ENCODE measurements around the gene SPPL3.
A peak's percentile ranks its signal among the peaks of the same experiment; 100 is the strongest.

Gene SPPL3

DNA sequence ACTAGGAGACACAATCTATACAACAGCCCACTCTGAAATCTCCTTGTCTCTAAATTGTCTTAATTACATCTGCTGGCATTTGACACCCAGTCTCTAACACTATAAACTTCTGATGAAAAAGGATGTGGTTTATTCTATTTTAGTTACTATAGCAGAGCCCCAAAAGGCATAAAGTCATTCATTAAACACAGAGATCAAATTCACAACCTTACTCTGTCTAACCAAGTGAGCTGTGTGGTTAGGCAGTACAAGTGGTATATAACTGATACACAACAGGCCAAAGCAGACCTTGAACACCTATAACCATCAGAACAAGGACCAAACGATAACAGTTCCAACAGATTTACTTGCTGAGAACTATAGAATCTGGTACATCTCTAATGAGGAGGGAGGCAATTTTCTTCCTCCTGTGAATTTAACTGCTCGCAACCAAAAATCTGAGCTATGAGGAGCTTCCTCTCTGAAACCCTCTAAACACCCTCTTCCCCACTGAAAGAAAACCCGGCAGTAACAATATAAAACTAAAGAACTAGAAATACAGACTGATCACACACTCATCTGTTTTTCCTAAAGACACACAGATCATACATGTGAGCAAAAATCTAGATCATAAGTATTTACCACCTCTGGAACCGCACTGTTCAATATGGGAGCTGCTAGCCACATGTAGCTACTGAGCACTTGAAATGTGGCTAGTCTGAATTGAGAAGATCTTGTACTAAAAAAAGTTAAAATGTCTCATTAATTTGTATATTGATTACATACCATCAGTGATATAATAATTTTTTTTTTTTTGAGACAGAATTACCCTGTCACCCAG is 17.7 kb downstream of the SPPL3 start:
- DNase-seq: no peak
- in situ Hi-C loops (cut with HindIII; ENCODE audit: low pct_ligation_motif_present, low pct_unique_long_range_greater_than_20kb, low sequenced_read_pairs): no loop called here

DNA sequence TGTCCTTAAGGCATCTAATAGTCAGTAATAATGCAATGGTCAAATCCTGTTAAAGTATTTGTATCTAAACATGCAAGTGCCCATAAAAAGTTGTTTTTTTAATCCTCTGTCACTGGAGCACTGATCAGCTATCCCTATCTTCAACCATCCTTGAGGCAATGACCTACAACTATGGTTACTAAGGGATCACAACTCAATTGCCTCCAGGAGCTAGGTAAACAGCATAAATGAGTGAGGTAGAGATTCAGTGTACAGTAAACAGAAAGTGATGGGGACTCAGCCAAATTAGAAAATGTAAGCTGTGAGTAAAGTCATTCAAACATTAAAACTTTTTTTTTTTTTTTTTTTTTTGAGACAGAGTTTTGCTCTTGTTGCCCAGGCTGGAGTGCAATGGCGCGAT is 18.6 kb downstream of the SPPL3 start:
- in situ Hi-C loops (cut with HindIII; ENCODE audit: low pct_ligation_motif_present, low pct_unique_long_range_greater_than_20kb, low sequenced_read_pairs): no loop called here

DNA sequence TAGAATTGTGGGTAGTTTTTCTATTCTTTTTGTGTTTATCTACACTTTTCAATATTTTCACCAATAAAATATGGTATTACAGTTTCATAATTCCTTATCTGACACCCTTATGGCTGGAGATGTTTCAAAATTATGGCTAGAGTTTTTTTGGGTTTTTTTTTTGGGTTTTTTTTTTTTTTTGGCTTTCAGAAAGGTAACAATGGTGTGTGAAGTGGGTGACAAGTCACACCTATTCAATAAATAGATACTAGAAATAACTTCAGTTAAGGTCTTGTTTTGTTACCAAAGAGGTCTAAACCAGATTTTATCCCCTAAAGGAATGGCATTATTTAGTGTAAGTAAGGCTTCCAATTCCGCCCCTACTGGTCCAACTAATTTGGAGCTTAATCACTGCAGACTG is 19.5 kb downstream of the SPPL3 start:
- in situ Hi-C loops (cut with HindIII; ENCODE audit: low pct_ligation_motif_present, low pct_unique_long_range_greater_than_20kb, low sequenced_read_pairs): no loop called here

More for the DNA sequence above, 18.6 kb downstream of the SPPL3 start:
- no peak for DNase-seq

DNA sequence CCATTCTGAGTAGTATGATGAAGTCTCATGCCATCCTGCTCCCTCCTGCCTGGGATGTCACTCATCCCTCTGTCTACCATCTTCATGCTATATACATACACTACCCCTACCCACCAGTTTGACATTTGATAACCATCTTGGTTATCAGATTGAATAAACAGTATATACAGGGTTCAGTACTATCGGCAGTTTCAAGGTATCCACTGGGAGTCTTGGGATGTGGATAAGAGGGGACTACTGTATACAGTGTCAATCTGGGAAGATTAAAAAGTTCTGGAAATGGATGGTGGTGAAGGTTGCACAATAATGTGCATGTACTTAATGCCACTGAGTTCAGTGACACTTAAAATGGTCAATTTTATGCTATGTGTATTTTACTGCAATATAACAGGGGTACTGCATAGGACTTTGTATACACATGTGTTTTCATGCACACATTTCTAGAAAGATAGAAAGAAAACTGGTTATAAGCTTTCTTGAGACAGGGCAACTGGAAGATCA is 22.1 kb downstream of the SPPL3 start:
- DNase-seq: no peak
- in situ Hi-C loops (cut with HindIII; ENCODE audit: low pct_ligation_motif_present, low pct_unique_long_range_greater_than_20kb, low sequenced_read_pairs): no loop called here

More for the DNA sequence above, 19.5 kb downstream of the SPPL3 start:
- DNase-seq: no peak

DNA sequence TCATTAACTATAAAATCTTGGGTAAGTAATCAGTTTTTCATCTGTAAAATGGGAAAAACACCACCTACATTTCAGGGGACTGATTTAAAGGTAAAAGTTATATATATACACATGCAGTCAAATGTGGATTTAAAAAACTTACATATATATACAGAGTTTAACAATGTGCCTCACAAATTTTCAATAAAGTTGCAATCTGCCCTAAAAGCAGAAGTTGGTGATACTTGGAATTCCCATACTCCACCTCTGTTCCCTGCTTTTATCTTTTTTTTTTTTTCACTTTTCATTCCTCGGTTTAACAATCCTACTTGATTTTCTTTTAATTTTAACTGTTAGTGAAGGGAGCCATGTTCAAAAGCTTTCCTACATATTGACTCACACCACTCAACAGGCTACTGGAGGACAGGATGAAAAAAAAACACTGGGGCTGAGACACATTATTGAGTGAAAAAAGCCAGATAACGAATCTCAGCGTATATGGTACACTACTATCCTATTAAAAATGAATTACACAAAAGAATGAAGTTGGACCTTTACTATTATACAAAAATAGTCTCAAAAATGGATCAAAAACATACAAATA is 24.3 kb downstream of the SPPL3 start:
- in situ Hi-C loops (cut with HindIII; ENCODE audit: low pct_ligation_motif_present, low pct_unique_long_range_greater_than_20kb, low sequenced_read_pairs): no loop called here
- no peak for DNase-seq

DNA sequence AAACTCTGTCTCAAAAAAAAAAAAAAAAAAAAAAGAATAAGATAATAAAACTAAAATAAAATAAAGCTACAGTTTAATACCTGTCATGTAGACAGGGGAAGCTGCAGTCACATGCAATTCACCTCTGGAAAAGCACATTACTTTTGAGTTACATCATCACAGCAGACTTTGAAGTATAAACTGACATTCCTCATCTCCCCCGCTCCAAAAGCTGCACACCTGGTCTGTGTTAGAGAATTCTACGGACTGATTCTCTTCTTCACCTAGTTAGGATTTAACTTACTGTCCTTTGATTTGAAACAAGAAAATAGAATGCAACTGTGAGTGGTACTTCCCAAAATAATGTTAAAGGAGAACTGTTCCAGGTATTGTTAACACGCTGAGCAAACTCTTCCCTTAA is 25.1 kb downstream of the SPPL3 start:
- DNase-seq: no peak
- in situ Hi-C loops (cut with HindIII; ENCODE audit: low pct_ligation_motif_present, low pct_unique_long_range_greater_than_20kb, low sequenced_read_pairs): no loop called here

DNA sequence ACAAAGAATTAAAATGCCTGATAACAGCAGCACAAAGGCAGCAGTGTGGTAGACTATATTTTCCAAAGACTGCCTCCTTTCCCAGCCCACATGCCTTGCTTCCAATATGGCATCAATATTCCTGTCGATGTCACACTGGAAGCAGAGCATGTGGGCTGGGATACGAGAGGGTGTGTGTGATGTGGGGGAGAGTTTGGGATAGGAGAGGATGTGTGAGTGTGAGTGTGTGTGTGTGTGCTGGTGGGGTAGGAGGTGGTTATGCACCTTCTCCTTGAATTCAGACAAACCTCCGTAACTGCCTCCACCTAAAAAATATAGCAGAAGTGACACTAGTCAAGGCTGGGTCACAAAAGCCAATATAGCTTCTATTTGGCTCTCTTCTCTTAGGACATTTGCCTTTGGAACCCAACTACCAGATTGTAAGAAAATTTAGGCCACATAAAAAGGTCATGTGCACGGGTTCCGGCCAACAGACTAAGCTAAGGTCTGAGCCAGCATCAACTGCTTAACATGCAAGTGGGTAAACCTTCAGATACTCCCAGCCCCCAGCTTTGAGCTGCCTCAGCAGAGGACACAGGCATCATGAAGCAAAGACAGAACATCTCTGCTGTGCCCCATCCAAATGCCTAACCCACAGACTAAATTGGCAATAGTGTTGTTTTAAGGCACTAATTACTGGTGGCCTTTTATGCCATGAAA is 29.5 kb downstream of the SPPL3 start:
- in situ Hi-C loops (cut with HindIII; ENCODE audit: low pct_ligation_motif_present, low pct_unique_long_range_greater_than_20kb, low sequenced_read_pairs): no loop called here
- DNase-seq: no peak

DNA sequence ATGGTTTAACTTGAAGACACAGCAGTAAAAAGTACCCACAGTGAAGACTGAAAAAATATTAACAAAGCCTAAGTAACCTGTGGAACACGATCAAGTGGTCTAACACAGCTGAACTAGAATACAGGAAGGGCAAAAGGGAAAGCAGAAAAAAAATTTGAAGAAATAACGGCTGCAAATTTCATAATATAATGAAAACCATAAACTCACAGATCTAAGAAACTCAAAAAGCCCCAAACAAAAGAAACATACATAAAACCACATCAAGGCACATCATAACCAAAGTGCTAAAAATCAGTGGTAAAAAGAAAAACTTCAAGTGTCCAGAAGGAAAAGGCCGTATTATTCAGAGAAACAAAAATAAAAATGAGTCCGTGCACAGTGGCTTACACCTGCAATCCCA is 30.9 kb downstream of the SPPL3 start:
- DNase-seq: no peak
- in situ Hi-C loops (cut with HindIII; ENCODE audit: low pct_ligation_motif_present, low pct_unique_long_range_greater_than_20kb, low sequenced_read_pairs): no loop called here

DNA sequence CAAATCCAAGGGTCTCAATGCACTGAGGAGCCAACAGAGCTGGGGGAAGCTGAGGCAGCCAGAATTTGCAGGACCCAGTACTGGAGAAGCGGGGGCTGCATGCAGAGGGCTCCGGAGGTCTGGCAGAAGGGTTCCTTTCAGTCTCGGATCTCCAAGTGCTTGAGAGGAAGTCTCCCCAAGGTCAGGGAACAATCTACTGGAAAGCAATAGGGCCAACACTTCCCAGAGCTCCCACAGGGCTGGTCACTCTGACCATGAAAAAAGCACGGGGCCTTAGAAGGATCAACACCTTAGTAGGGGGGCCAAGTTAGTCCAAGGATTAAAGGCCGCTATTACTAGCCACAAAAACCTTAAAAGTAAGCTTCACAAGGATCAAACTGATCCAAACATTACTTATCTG is 31.7 kb downstream of the SPPL3 start:
- DNase-seq: no peak
- in situ Hi-C loops (cut with HindIII; ENCODE audit: low pct_ligation_motif_present, low pct_unique_long_range_greater_than_20kb, low sequenced_read_pairs): no loop called here

DNA sequence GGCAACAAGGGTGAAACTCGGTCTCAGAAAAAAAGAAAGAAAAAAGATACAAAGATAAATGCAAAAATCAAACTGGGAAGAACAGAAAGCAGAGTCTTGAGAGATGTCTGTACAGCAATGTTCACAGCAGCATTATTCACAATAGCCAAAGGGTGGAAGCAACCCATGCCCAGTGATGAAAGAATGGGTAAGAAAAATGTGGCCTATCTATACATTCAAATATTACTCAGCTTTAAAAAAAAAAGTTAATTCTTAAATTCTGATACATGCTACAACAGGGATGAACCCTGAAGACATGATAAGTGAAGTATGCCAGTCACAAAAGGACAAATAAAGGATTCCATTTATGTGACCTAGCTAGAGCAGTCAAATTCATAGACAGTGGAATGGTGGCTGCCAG is 33.7 kb downstream of the SPPL3 start:
- in situ Hi-C loops (cut with HindIII; ENCODE audit: low pct_ligation_motif_present, low pct_unique_long_range_greater_than_20kb, low sequenced_read_pairs): no loop called here
- no peak for DNase-seq

DNA sequence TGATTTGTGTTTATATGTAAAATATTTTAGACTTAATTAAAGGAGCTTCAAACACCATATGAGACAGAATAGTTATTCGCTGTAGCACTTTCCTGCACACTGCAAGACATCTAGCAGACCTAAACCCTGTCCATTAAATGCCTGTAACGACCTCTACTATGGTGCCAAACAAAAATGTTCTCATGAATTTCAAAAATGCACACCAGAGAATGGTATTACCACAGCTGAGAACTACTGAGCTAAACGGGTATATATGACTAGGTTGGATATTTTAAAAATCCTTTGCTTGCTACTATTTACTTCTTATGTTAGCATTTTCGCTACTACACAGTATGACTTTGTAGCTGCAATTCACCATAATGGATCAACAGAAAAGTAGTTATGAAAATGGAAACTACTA is 34.8 kb downstream of the SPPL3 start:
- DNase-seq: no peak
- in situ Hi-C loops (cut with HindIII; ENCODE audit: low pct_ligation_motif_present, low pct_unique_long_range_greater_than_20kb, low sequenced_read_pairs): no loop called here

DNA sequence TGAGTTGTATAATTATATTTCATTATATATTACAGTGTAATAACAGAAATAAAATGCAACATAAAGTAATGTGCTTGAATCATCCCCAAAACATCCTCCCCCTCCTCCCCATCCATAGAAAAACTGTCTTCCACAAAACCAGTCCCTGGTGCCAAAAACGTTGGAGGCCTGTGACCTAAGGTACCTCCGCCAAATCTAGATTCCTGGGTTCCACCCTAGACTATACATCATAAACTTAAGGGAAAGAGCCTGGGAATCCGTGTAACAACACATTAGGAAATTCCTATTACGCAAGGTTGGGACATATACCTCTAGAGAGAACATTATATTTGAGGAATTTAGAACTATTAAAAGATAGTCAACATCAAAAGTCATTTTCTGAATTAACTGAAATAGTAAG is 38.0 kb downstream of the SPPL3 start:
- no peak for DNase-seq
- in situ Hi-C loops (cut with HindIII; ENCODE audit: low pct_ligation_motif_present, low pct_unique_long_range_greater_than_20kb, low sequenced_read_pairs): no loop called here

DNA sequence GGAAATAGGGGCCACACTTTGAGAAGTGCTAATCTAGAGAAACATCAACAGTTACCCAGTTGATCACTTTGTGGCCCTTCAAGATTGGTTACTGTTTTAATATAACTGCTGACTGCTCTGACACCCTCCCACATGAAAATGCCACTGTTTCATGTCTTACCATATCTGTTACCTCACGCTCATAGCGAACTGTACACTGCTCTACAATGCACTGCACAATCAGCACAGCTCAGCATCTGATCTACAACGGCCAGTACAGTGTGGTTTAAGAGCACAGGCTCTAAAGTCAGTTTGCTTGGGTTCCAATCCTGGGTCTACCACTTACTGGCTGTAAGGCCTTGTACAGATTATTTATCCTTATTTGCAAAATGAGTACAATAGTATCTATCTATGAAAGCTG is 39.1 kb downstream of the SPPL3 start:
- DNase-seq: no peak
- in situ Hi-C loops (cut with HindIII; ENCODE audit: low pct_ligation_motif_present, low pct_unique_long_range_greater_than_20kb, low sequenced_read_pairs): no loop called here

DNA sequence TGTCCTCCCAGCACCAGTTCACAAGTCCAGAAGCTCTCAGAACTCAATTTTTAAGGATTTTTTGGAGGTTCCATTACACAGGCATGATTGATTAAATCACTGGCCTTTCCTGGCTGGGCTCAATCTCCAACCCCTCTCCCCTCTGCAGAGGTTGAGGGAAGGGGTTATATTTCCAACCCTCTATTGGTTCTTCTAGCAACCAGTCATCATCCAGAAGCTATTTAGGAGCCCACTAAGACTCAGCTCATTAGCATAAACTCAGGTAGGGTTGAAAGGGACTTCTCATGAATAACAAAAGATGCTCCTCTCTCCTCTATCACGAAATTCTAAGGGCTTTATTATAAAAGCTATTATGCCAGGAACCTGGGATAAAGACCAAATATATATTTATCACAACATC is 41.5 kb downstream of the SPPL3 start:
- in situ Hi-C loops (cut with HindIII; ENCODE audit: low pct_ligation_motif_present, low pct_unique_long_range_greater_than_20kb, low sequenced_read_pairs): no loop called here
- no peak for DNase-seq

DNA sequence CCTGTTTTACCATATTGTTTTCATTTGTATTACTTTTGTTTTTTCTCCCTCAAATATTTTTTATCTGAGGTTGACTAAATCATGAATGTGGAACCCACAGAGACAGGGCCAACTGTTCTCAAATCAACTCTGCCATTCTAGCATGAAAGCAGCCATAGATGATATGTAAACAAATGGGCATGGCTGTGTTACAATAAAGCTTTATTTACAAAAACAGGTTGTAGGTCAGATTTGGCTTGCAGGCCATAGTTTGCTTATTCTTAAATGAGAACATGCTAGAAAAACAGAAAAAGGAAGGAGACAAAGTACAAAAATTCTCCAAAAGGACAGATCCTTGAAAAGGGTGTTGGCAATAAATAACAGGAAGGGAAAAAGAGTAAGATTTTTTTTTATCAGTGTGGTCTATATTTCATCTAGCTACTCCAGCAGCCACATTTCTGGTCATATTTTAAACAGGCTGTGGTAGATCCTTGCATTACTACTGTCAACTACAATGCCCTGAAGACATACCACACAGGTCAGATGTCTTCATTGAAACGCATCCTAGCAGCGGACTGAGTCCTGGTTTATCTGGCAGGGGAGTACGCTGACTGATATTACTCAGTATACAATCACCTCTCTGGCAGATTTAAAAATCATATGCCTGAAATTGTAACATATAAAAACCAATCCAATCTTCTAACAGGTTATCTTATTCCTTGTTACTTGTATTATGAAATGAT is 42.9 kb downstream of the SPPL3 start:
- in situ Hi-C loops (cut with HindIII; ENCODE audit: low pct_ligation_motif_present, low pct_unique_long_range_greater_than_20kb, low sequenced_read_pairs): no loop called here
- DNase-seq: no peak

DNA sequence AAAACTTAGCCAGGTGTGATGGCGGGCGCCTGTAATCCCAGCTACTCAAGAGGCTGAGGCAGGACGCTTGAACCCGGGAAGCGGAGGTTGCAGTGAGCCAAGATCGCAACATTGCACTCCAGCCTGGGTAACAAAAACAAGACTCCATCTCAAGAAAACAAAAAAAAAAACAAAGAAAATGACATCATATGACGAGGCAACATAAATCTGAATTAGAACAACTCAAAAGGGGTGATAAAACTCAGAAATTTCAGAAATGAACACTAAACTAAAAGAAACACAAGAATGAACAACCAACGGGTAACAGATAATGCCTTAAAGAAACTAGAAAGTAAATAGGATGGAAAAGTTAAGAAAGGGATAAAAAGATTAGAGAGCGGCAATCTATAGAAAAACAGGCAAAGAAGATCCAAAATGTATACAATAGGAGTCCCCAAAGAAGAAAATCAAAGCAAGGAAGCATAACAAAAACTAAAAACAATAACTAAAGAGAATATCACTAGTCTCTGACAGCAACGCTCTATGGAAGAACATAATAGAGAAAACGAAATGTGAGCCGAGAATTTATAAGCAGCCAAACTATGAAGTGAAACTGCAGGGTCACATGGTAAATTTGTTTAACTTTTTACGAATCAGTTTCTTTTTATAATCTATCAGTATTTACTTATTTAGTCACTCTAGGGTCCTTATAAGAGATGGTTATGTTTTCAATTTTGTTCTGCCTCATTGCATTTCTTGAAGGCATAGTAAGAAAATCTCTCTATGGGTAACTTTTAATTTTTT is 45.7 kb downstream of the SPPL3 start:
- in situ Hi-C loops (cut with HindIII; ENCODE audit: low pct_ligation_motif_present, low pct_unique_long_range_greater_than_20kb, low sequenced_read_pairs): no loop called here
- no peak for DNase-seq

DNA sequence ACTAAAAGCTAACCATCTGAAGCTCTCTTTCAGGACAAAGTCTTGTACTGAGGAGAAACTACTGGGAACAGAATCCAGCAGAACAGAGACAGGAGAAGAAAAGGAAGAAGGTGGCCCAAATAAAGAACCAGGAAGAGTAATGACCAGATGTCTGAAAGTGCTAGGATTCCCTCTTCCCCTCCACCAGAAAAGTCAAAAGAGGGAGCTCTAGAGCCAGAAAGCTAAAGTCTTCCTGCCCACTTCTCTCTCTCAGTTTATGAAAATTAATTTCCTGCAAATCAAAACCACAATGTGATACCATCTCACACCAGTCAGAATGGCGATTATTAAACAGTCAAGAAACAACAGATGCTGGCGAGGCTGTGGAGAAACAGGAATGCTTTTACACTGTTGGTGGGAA is 47.2 kb downstream of the SPPL3 start:
- DNase-seq: peak; percentile 38
- in situ Hi-C loops (cut with HindIII; ENCODE audit: low pct_ligation_motif_present, low pct_unique_long_range_greater_than_20kb, low sequenced_read_pairs): no loop called here

DNA sequence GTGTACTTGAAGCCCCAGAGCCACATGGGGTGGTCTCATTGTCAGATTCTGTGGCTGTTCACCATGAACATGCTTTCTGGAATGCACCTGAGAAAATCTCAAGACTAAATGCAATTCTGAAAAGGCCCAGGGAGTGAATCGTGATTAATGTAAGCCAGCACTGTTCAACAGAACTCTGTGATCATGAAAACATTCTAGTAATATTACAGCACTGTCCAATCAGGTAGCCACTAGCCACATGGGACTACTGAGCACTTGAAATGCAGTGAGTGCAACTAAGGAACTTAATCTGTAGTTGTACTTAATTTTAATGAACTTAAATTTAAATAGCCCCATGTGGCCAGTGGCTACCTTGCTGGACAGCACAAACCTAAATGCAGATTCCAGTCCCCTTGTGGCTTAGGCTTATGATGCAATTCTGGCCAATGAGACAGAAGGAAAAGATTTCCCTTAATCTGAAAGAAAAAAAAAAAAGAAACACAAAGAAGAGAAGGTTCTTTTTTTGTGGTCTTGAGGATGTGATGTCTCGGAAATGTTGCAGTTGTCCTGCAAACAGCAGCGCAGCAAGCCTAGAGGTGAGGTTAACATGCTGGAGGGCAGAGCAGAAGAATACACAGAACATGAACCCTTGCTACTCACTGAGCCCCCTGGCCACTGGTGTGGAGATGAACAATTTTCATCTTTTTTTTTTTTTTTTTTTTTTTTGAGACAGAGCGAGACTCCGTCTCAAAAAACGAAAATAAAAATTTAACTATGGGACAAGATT is 48.2 kb downstream of the SPPL3 start:
- no peak for DNase-seq
- in situ Hi-C loops (cut with HindIII; ENCODE audit: low pct_ligation_motif_present, low pct_unique_long_range_greater_than_20kb, low sequenced_read_pairs): no loop called here
